HG03439 (cell line): Measurements from ENCODE around the gene GLYR1.
A peak's percentile ranks its signal among the peaks of the same experiment; 100 is the strongest.

Source experiments
- ATAC-seq: cut with Tn5 transposase; IDR thresholded peaks from one replicate; pipeline ENCODE4 v1.9.1; 2021; ENCODE audit warnings: mild to moderate bottlenecking, moderate library complexity; ENCODE audit not compliant: unreplicated experiment

GLYR1 gene

DNA sequence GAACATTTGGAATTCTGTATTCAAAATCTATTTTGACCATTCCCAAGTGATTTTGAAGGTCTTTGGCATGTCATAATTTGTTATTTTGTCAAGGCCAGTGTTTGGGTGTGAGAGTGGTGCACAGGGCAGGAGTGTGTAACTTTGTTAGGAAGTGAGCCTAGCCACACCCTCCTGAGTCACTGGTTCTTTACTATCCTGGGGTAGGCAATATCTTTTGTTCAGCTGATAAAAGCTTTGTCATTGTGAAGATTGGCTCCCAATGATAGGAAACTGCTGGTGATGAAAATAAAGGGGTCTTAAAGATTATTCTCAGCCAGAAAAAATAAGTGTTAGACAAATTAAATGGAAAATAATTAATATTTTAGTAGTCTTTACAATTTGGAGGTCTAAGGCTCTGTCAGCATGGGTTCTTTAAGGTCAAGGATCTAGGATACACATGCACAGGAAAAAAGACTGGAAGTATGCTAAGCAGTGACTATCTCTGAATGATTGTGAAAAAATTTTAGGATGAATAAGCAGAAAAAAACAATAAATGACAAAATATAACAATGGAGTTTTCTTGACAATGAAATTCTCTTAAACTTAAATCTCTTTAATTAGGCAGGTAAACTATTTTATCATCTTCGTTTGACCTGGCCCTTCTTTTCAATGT is 5.3 kb upstream of the GLYR1 start:
- ATAC-seq, result no peak

DNA sequence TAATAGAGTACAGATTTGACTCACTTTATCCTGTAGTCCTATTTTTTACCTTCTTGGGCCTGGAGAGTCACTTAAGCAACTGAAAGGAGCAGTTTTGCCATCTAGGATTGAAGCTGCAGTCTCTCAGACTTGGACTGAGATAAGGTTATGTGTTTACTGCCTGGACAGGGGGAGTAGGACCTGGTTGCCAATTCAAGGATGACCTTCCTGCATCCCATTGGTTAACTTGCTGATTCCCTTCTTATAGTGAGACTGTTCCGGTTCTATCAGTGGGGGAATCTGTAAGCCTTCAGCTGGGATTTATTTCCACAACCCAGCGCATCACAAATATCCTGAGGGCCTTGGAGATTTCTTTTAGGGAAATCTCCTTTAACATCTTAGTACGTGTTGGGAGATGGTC is 3.1 kb upstream of the GLYR1 start:
- ATAC-seq, result no peak

GRCh38 chr16:4847774-4848587 is 893 bp upstream of the GLYR1 start:
- ATAC-seq, result peak; percentile 29

- ATAC-seq, result peak; percentile 13
Measured at GRCh38 chr16:4846503-4846900, 586 bp downstream of the GLYR1 start.

DNA sequence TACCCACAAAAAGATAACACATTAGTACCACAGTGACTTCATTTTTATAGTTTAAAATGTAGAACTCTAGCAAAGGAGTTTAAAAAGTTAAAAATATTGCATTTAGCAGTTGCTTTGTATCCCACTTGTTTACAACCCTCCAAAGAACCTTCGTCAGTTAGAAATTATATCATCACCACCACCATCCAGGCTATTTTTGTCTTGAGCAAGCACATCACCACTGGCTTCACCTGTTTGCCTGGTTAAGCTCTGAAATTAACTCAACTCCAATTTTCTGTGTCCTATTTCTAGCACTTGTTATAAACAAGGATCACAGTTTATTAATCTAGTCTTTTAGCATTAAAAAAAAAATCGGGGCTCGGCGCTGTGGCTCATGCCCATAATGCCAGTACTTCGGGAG is 6.1 kb downstream of the GLYR1 start:
- ATAC-seq, result no peak

GRCh38 chr16:4839942-4840341 is 7.1 kb downstream of the GLYR1 start:
- ATAC-seq, result no peak

DNA sequence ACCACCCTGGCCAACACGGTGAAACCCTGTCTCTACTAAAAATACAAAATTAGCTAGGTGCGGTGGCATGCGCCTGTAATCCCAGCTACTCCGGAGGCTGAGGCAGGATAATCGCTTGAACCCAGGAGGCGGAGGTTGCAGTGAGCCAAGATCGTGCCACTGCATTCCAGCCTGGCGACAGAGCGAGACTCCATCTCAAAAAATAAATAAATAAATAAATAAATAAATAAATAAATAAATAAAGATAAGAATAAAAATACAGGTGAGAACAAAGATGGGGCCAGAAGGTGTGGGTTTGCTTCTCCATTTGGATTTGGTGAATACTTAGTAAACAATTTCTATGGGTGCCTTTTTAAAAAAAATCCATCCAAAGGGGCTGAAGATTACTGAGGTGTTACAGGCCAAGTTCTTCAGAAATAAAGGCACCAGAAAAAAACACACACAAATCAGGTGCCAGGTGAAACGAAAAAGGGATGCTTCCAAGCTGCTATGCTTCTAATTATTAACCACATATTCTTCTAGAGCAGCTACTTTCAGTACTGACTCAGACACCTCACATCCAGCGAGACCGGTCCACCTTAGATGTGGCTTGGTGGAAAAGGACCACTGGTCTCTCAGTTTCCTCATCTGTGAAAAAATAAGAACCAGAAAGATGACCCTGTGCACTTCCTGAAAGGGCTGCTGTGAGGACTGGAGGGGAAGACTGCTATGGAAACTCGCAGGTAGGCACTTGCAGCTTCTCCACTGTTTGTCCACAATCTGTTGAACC is 9.2 kb downstream of the GLYR1 start:
- ATAC-seq, result no peak

GRCh38 chr16:4836727-4837126 is 10.4 kb downstream of the GLYR1 start:
- no peak for ATAC-seq

DNA sequence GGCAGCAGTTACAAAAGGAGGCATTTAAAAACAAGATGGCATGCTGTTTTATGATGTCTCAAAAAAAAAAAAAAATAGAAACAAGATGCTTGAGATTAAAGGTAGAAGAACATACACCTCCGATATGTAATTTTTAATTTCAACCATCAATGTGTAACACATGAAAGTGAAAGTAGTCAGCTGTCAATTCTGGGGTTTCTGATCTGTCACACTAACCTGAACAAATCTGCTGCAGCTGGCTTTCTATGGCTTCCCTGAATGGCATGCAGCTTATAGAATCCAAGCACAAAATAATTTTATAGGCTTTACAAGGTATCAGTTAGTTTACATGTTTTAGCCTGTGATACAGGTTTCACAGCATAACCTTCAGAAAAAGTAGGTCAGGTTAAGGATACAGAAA is 13.5 kb downstream of the GLYR1 start:
- no peak for ATAC-seq

DNA sequence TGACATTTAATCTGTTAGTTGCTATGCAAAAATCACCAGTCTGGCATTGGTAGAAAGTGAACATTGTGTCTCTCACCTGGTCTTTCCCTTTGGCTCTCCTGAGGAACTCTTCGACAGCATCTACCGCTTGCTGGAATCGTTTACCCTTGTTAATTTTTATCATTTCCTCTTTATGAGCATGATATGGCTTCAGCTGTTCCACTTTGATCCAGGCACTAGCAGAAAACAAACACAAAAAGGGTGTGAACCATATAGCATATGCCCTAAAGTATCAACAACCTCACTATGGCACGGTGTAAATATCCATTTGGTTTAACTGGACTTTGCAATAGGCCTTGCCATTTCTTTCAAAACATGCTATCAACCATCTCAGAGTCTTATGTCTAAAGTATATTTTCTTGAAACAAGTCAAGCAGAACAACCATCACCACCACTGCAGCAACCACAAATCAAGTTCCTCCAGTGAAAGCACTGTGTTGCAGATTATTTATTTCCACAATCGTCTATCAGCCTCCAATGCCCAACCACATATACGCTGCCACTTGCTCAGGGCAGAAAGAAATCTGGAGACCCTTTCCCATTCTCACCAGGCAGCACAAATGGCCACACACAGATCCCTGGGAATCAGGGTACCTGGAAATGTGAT is 14.3 kb downstream of the GLYR1 start:
- ATAC-seq, result no peak

- ATAC-seq, result no peak
Measured at GRCh38 chr16:4831616-4832015, 15.5 kb downstream of the GLYR1 start.

- ATAC-seq, result no peak
Measured at GRCh38 chr16:4830408-4830807, 16.7 kb downstream of the GLYR1 start.

GRCh38 chr16:4828567-4829321 is 18.3 kb downstream of the GLYR1 start:
- ATAC-seq, result no peak

- no peak for ATAC-seq
Measured at GRCh38 chr16:4826980-4827379, 20.1 kb downstream of the GLYR1 start.

- ATAC-seq, result no peak
Measured at GRCh38 chr16:4826526-4826925, 20.6 kb downstream of the GLYR1 start.

DNA sequence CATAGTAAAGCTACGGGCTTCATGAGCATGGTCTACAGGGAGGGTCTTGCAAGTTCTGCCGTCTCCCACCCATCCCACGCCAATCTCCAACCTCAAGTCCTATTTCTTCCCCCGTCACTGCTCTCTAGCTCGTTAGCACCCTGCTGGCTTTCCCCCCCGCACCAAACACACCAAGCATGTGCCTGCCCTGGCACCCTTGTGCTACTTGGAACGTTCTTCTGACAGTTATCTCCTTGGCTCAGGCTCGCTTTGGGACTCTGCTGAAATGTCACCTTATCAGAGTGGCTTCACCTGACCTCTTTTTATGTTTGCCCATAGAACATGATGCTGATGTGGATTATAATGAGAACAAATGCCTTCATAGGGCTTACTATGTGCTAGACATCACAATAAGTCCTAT is 21.9 kb downstream of the GLYR1 start:
- no peak for ATAC-seq

DNA sequence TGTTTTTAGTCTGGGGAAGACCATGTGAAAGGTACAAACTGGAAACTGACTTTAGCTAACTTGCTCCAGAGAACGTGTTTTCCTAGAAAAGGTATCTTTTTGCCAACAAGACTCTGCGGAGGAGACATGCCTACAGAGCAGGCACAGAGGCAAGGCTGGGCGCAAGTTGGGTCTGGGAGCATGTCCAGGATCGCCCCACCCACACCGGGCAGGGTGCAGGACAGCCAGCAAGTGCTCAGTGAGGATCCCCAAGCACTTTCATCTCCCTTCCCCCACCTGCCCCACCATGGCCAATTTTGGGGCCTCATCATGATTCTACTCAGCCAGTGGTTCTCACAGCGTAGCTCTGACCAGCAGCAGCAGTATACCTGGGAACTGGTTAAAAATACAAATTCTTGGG is 26.4 kb downstream of the GLYR1 start:
- no peak for ATAC-seq

DNA sequence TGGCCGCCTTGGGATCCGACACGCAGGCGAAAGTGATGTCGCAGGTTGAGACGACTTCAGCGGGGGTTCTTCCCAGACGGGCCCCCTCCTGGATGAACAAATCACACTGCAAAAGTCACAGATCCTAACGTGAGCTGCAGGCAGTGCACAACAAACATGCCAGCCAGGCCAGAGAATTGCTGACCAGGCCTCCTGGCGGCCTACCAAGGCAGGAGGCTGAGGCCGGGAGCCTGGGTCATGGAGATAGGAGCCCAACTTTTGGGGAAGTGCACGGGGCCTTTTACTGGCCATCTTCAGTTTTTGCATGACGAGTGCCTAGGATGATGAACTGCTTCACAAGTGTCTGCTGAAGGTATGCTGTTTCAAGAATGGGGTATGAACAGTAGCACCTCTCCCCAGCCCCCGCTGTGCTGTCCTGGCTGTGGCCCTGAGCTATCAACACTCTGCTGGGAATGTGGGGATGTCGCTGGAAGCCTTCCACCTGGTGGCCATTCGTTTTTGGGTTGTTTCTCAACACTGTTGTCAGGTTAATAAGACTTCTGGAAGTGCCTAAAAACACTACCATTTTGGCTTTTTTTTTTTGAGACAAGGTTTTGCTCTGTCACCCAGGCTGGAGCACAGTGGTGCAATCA is 32.4 kb downstream of the GLYR1 start:
- ATAC-seq, result no peak

GRCh38 chr16:4814046-4814445 is 33.0 kb downstream of the GLYR1 start:
- ATAC-seq, result no peak
